HG02798 (cell line): Measurements from ENCODE around the gene C1QTNF8.

Source experiments
- ATAC-seq: cut with Tn5 transposase; IDR thresholded peaks from one replicate; pipeline ENCODE4 v1.9.1; 2021; ENCODE audit warnings: mild to moderate bottlenecking; ENCODE audit not compliant: unreplicated experiment, poor library complexity

The C1QTNF8 gene

DNA sequence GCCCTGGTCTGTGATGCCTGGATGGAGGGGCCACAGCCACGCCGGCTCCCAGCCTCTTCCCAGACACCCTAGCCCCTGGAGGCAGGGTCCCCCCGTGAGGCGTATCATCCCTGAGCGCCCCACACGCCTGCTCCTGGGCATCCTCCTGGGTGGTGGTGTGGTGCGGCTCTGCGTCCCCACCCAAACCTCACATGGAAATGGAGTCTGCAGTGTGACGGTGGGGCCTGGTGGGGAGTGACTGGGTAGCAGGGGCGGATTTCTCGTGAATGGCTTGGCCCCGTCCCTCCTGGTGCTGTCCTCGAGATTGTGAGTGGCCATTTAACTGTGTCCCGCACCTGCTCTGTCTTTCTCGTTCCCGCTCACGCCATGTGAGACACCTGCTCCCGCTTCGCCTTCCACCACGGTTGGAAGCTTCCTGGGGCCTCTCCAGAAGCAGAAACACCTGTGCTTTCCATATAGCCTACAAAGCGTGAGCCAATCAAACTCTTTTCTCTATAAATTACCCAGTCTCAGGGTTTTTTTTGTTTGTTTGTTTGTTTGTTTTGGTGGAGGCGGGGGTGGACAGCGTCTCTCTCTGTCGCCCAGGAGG lies 29.4 kb downstream of the C1QTNF8 start:
- no peak for ATAC-seq

DNA sequence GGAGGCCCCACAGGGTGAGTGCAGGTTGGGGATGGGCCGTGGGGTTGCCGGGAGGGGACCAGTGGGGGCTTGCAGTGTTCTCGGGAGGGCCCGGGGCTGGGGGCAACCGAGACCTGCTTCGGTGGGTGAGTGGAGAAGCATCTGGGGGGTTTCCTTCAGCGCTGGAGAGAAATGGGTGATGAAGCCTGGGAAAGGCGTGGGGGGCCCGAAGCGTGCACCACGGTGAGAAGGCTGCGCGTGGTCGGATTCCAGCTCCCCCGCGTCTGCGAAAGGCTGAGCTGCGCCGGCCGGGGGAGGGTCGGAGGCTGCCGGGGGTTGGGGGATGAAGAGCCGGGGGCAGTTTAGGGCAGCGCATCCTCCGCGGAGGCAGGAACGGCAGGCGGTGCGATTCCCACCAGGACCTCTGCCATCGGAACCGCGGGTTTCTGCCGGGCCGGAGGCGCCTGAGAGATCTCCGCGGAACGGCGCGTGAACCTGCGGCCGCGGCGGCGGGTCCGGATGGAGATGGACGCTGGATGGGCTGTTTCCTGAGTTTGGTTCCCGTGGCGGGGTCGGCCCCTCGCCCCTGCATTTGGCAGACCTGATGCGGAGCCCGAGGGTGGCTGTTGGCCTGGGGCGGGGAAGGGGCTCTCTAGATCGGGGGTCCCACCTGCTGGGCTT lies 30.4 kb downstream of the C1QTNF8 start:
- no peak for ATAC-seq

DNA sequence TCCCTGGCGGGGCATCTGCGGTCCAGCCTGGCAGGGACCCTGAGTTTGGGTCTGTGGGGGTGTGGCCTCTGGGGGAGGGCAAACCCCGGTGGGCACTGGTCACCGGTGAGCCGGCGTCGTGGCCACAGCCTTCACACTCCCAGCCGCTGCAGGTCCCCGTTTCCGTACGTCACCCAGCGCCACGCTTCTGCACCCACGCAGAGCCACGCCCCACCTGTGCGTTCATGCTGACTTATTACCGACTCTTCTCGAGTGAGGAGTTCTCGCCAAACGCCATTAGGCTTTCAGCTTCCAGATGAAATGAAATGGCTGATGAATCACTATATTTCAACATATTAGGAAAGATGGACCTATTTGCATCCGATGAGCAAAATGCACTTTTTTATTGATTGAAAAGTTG lies 32.3 kb downstream of the C1QTNF8 start:
- no peak for ATAC-seq

DNA sequence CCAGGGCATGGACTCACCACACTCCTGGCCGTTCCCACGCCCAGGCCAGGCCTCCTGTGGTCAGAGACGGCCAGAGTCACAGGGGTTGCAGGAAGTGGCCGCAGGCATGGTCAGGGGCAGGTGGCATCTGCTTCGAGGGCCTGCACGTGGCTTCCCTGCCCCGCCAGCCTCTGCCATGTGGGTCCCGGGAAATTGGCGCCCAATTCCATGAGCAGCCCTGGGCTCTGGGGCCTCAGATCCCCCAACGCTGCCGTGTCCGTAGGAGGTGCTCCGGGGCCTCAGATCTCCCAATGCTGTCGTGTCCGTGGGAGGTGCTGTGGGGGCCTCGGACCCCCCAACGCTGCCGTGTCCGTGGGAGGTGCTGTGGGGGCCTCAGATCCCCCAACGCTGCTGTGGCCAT lies 33.1 kb downstream of the C1QTNF8 start:
- ATAC-seq = no peak

DNA sequence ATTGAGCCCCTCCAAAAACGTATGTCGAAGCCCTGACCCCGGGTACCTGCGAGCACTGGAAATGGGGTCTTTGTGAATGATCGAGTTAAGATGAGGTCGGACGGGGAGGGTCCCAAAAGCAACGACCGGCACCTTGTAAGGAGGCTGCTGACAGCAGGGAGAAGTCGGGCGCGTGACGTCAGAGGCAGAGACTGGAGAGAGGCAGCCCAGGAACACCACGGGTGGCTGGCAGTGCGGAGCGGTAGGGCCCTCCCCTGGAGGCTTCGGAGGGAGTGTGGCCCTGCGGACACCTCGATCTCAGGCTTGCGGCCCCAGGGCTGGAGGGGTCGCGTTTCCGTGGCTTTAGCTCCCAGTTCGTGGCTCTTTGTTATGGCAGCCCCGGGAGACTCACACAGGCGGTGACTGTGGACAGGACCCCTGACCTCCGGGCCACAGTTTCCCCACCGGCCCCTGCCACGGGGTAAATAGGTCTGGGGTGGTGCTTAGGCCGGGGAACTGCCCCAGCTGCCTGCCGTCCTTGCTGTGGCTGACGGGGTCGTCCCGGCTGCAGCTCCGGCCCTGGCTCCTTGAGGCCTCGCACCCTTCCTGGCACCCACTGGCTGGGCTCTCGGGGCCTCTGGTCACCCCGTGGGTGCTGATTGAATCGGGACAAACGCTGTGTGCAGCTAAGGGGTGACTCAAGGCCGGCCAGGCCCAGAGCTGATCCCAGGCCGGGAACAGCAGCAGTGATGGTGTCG lies 34.1 kb downstream of the C1QTNF8 start:
- ATAC-seq = no peak

DNA sequence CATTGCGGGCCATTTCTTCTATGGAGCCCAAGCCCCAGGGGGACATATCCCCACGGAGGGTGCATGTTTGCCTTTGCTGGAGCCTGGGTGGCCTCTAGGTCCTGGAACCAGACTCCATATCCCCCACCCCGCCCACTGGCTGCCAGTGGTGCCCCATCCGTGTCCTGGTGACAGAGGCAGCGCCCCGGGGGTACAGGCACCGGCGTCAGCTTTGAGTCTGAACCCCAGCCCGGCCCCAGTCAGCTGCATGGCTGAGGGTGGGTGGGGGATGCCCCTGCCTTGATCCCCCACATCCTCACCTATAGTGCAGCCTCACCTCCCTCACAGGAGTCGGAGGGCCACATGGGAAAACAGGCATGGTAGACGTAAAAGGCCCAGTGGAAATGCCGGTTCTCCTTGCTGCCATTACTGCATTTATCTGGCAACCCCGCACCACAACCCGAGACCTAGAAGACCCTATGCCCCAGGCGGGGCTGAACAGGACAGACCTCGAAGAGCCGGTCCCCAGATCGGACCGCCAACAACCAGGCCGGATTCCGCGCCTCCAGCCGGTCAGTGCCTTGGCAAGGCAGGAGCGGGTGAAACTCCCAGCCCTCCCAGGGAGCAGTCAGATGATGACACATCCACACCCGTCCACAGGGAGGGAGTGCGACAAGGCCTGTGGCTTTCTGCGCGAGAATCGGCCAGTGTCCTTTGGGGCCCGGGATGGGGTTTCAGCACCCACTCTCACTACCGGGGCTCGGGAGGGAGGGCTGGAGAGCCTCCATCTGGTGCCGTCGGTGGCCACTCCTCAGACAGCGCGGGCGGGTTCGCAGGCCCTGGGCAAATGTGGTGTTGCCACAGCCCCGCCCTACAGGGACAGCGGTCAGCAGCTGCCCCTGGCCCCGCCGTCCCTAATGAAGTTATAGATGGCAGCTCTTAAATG lies 35.4 kb downstream of the C1QTNF8 start:
- no peak for ATAC-seq

DNA sequence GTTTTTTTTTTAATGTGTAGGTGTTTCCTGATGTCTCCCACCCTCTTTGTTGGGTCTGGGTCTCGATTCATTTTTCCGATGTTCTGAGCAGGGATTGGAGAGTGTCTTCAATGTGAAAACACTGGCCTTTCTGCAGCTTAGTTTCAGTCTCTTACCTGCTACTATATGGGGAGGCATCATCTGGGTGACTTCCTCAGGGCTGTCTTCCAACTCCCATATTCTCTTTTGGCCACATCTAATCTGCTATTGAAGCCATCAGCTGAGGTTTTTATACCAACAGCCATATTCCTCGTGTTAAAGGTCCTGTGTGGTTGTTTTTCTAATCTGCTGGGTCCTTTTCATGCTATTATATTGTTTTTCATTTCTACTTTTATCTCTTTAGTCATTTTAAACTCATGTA lies 36.7 kb downstream of the C1QTNF8 start:
- ATAC-seq = no peak

DNA sequence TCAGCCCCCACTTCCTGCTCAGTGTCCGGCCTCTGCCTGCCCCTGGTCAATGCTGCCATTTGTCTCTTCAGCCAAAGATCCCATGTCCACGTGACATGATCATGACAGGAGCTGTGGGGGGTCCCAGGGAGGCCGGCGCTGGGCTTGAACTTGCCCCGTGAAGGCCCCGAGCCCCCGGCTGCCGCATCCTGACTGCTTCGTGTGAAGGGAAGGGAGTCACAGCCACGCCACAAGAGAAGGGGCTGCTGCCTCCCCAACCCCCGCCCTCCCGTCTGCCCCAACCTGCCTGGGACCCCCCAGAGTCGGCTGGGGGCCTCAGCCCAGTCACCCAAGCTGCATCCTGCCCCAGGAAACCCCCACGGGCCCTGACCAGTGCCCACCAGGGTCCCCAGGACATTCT lies 37.8 kb downstream of the C1QTNF8 start:
- ATAC-seq = no peak

DNA sequence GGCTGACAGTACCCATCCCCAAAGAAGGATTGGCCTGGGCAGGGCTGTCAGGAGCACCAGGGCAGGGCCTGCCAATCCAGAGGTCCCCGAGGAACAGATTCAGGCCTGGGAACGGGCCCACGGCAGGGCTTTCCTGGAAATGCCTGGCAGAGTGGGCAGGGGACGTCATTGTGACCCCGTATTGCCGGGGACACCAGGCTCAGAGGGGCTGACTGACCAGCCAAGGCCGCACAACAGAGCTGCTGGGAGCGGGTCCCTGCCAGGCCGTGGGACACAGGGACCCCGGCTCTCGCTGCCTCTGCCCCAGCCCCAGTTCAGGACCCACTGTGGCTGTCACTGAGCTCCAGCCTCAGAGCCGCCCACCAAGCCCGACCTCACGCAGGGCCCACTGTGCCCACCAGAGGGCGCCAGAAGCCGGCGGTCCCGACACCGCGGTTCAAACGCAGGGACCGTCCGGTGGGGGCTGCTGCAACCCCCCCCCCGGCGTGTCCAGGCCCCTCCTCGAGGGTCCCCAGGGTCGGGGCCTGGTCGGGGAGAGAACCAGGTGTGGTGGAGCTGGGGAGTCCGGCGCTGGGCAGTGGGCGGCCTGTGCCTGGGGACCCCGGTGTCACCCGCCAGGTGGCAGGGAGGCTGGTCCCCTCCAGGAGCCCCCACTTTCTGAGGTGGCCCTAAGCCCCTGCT lies 38.7 kb downstream of the C1QTNF8 start:
- no peak for ATAC-seq

DNA sequence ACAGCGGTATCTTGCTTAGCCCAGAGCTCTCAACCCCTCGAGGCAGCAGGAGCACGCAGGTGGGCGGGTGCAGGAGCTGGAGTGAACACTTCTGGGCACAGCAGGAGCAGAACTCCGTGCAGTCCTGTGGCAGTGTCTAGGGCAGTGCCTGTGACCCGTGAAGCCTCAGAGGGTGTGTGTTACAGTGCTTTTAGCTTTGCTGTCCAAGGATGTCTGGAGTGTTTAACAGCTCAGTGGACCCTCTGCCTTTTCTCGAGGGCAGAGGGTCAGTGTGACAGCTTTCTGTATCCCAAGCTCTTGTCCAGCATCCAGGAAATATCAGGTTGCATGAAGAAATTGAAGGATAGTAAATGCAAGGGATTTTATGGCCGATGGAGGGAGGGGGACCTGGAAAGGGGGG lies 39.8 kb downstream of the C1QTNF8 start:
- no peak for ATAC-seq

DNA sequence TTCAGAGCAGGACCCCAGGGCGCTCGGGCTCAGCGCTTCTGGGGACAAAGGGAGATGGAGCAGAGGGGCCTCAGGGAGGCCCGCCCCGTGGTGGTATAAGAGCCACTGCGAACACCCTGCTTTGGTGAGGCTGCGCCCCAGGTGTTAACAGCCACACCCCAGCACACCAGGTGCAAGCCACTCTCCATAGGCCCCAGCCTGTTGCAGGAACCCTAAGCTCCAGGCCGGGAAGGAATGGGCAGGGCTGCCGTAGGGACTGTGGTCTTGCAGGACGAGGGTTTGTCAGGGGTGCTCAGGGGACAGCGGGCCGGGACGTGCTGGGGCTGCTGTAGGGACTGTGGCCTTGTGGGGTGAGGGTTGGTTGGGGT lies 40.5 kb downstream of the C1QTNF8 start:
- ATAC-seq = no peak

DNA sequence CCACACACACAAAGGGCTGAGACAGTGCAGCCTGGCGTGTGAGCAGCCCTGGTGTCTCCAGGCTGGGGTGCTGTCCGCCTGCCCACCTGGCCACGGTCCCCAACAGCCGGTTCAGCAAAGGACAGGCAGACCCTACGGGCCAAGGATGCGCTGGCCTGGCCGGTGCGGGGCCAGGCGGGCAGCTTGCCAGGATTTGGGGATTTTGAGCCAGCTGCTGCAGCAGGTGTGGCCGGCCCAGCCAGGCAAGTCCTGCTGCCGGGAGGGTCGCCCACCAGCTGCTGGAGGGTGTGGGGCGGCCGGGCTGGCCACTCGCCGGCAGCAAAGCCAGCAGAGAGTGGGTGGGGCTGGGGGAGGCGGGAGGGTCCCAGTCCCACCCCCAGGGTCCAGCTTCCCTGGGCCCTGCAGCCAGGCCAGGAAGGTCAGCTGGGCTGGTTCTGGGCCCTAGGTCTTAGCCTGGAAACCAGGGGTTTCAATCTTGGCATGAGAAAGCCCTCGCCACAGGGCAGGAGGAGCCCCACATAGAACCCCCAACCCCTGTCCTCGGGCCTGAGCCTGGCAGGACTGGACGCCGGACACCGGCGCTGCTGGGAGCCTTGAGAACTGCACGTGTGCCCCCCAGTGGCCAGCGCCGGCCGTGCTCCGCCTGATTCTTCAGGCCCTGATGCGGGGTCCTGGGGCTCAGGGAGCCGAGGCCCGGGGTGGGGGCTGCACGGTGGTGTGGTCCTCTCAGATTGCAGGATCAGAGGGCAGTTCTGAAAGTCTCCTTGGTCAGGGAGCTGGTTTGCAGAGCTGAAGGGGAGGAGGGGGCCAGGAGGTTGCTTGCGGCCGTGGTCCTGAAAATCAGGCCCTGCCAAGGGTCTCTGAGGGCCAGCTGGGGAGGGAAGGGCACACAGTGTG lies 41.1 kb downstream of the C1QTNF8 start:
- ATAC-seq = no peak

DNA sequence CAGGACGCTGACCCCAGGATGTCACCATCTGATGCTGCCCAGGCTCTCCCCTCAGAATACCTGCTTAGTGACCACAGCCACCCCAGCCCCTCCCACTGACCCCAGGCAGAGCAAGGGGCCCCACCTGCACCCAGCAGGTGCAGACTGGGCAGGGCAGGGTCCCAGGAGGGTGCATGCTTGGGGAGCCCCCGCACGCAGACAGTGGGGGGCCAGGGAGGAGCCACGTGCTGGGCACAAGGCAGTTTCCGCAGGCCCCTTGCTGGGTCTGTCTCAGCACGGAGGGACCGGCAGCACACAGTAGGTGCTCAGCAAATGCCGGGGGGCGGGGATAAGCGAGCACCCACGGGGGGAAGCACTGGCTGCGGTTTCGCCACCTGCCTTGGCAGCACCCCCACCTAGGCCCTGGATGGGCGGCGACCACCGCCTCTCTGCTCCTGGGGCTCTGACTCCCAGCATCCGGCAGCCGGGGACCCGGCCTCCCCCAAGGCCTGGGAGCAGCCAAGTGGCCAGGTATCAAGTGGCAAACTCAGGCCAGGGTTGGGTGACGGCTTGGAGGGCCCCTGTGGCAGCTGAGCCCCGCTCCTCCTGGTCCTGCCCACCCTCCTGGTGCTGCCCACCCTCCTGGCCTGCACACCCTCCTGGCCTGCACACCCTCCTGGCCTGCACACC lies 42.2 kb downstream of the C1QTNF8 start:
- no peak for ATAC-seq

DNA sequence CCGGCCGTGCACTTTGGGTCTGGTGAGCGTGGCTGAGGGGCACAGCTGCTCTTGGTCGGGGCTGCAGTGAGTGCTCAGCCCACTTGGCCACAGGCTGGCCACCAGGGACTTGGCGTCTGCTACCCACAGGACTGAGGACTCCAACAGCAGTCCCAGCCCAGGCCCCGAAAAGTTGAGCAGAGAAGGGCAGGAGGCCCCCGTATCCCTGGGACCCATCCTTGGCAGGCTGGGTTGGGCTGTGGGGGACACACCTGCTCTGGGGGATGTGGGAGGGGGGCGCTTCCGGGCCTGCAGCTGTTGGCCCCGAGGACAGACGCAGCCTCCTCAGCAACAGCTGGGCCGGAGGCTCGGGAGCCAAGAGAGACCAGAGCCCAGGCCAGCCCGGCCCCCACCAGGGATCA lies 42.9 kb downstream of the C1QTNF8 start:
- no peak for ATAC-seq

DNA sequence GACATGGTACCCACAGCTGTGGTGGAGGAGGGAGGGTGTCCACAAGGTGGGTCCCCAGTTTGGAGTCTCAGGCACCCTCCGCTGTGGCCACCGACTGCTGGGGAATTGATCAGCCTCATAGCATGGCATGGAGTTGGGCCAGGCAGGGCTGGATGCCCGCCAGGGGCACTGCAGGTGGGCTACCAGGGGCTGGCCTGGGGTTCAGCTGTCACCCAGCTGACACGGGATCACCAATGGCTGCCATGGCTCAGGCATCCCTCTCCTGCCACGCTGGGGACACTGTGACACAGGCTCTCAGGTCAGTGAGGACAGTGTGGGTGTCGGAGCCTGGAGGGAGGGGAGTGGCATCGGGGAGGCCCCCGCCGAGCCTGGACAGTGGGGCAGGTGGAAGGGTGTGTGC lies 43.3 kb downstream of the C1QTNF8 start:
- ATAC-seq = no peak

DNA sequence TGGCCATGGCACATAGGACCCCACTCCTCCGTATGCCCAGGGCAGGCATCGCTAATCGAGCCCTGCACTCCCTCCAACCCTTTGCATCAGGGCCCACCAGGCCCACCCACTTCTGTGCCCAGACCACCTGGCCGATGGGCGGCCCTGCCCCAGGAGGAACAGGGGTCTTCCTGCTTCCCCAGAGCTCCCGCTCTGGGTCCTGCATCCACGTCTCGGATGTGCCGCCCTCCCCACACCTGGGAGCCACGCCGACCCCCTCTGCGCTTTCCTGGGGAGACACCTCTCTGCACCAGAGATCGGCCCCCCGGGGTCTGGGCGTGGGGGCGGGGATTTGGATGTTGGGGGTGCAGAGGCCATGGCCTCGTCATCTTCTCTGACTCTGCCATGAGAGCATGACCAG lies 44.6 kb downstream of the C1QTNF8 start:
- ATAC-seq = no peak

DNA sequence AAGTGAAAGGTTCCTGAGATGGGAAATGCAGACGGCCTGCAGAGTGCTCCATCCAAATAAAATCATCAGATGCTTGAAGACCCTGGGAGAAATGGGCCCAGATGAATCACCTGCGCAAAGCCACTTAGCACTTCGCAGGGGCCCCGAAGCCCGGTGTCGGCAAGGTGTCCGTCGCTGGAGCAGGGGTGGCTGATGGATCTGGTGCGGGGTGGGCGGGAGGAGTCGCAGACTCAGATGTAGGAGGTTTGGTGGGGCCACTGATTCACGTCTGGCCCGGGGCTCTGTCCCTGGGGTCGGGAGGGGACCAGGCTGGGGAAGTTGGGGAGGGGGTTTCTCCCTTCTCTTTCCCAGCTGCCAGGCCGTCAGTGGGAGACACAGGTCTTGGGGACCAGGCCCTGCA lies 45.1 kb downstream of the C1QTNF8 start:
- no peak for ATAC-seq

DNA sequence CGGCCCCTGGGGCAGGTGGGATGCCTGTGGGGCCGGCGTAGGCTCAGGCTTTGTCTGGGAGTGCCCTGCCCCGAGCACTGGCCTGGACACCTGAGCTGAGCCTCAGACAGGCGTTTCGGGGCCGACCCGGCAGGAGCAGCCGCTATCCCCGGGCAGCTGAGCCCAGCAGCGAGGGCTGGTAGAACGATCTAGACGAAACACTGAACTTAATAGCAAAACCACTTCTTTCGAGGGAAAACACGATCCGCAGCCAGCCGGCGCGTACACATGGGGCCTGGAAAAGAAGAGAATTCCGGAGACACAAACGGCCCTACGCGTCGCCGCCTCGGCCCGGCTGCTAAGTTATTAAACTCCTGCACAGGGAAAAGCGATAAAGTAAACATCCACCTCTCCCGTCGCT lies 45.5 kb downstream of the C1QTNF8 start:
- ATAC-seq = no peak

DNA sequence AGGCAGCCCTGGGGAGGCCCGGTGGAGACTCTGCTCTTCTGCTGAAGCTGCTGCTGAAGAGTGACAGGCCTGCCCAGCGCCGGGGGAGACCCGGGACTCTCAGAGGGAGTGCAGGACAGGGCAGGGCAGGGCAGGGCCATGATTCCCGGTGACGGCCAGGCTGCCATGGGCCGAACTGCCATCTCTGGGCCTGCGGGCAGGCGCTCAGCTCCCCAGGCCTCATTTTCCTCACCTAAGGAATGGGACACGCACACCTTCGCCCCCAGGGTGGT lies 46.1 kb downstream of the C1QTNF8 start:
- no peak for ATAC-seq
